GM13977 (cell line): Measurements from ENCODE around the gene WDFY4.

Experiments used
- DNase-seq: peaks from one replicate; pipeline ENCODE4 v3.0.0; 2012; ENCODE audit warnings: low spot score
- in situ Hi-C: fragments of 300-500 bp; cut with MboI; formaldehyde crosslinking; loops from one replicate; pipeline ENCODE4 v1.12.0; 2022; ENCODE audit warnings: low sequenced_read_pairs, low pct_unique_long_range_greater_than_20kb, mixed read lengths, inconsistent platforms; ENCODE audit not compliant: unreplicated experiment
- TF ChIP-seq, protein P1 (sequence below): IDR thresholded peaks from 2 replicates; pipeline ENCODE4 v1.5.1; 2012; ENCODE audit warnings: mild to moderate bottlenecking, control low read depth; ENCODE audit not compliant: insufficient read depth; ENCODE audit errors: extremely low read depth, missing control alignments

WDFY4 gene

DNA sequence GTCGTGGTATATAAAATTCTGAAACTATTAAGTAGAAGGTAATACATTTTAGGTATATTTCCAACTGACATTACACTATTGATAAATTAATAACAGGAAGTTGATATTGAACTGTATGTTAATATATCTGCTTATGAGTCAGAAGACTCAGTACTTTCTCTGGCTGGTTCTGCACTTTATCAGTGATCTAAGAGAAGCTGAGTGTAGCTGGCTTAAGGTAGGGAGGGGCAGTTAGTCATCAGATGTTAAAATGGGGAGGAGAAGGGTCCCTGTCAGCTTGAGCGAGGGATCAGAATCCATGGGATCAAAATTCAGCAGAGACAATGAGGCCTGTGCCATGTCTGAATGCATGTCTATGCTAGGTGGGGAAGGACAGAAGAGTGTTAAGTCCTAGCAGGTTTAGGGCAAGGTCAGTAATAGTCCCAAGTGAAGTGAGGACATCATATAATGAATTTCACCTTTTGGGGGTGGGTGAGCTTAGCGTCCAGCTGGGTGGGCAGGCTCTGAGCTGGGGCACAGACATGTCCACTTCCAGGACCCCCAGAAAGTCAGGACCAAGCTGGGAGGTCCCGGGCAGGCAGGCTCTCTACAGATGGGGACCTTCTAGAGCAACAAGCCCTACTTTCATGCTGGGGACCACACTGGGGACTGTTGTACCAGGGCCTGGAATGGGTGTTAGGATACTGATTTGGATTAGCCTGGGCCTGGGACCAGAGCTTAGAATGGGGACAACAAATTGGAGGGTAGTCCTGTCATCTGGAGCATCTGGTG, 82.9 kb downstream of the WDFY4 start:
- in situ Hi-C loops = no loop called here
- no peak for DNase-seq
- TF ChIP-seq, protein P1, sequence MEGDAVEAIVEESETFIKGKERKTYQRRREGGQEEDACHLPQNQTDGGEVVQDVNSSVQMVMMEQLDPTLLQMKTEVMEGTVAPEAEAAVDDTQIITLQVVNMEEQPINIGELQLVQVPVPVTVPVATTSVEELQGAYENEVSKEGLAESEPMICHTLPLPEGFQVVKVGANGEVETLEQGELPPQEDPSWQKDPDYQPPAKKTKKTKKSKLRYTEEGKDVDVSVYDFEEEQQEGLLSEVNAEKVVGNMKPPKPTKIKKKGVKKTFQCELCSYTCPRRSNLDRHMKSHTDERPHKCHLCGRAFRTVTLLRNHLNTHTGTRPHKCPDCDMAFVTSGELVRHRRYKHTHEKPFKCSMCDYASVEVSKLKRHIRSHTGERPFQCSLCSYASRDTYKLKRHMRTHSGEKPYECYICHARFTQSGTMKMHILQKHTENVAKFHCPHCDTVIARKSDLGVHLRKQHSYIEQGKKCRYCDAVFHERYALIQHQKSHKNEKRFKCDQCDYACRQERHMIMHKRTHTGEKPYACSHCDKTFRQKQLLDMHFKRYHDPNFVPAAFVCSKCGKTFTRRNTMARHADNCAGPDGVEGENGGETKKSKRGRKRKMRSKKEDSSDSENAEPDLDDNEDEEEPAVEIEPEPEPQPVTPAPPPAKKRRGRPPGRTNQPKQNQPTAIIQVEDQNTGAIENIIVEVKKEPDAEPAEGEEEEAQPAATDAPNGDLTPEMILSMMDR = no peak

DNA sequence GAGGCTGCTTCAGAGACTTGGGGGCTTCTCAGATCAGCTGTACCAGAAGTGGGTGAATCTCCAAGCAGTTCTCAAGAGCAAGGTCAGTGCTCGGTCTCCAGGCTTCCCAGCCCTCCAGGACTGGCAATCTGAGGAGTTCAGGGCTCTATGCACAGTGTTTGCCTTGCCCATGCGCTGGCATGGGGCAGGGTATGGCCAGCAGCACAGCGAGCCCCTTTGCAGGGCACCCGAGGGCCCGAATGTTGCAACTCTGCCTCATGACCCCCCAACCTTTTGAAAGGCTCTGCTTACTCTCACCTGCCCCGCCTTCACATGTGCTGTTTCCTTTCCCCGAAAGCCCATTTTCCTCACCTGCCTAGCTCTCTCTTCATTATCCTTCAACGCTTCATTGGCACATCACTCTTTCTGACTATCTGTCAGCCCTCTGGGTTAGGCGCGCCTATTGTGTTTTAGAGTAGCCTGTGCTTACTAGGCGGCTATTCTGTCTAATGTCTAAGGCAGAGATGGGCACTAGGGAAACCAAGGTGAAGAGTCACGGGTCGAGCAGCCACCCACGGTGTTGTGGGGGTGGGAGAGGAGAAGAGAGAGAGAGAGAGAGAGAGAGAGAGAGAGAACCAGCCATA, 83.6 kb downstream of the WDFY4 start:
- in situ Hi-C loops = no loop called here

DNA sequence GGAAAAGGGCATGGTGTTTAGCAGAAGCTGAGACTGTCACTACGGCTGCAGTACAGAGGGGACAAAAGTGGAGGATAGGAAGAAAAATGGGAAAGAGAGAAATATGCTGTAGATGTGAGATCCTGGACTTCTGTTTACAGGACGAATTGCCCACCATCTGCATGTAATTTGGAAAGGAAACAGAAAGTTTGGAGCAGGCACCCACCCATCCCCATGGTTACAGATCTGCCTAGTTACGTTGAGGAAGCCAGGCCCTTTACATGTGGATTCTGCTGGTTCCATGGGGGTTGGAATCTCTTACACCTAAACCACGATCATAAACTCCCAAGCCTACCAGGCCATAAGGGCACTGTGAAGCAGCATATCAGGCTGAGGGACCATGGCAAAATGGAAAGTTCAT, 84.3 kb downstream of the WDFY4 start:
- TF ChIP-seq, protein P1 = no peak
- in situ Hi-C loops = no loop called here
- DNase-seq = no peak

More for the DNA sequence above, 83.6 kb downstream of the WDFY4 start:
- TF ChIP-seq, protein P1 = no peak
- DNase-seq = no peak

DNA sequence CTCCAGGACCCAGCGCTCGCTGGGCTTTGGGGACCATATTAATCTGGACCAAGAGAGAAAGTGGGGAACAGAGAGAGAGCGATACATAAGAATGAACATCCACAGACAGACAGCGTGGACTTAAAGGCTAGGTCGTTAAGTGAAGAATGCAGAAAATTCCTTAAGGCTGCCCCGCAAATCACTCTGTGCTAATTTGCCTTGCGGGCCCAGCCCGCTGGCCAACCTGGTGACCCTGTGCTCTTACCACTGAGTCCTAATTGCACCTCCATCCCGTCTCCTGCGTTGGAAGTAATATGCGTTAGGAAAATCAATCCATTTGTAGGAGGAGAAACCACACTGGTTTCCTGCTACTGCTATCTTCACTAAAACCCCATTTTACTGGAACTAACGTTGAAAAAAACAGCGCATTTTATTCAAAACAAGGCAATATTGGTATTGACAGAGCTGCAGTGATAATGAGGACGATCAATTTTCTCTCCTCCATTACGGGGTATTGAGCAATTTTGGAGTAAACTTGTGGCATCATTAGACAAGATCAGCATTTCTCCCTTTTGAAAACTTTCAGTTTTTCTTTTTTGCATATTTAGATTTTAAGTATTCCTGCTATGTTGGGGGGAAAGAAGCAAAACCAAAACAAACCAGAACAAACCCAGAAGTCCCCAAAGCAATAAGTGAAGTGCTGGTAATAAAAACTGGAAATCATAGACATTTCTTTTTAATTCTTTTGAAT, 85.2 kb downstream of the WDFY4 start:
- in situ Hi-C loops = no loop called here
- DNase-seq = no peak
- TF ChIP-seq, protein P1 = no peak

DNA sequence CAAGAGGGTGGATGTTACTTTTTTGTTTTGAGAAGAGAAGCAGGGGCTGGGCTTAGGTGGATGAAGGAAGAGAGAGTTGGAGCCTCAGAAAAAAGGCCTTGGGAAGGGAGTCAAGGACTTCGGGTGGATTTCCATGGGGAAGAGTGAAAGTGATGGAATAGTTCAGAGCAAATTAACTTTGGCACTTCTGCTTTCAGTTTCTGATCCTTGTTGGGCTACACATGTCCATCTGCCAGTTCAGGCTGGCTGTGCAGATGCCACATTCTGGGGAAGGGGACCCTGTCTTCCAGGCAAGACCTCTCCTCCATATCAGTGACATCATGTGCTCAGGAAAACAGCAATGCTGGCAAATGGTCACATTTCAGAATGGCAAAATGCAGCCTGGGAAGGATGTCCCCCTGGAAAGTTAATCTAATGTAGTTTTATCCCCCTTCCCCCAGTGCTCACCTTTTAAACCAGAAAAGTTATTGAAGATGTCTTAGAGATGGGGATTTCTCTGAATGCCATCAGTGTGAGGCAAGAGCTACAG, 86.0 kb downstream of the WDFY4 start:
- DNase-seq = no peak
- in situ Hi-C loops = no loop called here
- TF ChIP-seq, protein P1 = no peak

DNA sequence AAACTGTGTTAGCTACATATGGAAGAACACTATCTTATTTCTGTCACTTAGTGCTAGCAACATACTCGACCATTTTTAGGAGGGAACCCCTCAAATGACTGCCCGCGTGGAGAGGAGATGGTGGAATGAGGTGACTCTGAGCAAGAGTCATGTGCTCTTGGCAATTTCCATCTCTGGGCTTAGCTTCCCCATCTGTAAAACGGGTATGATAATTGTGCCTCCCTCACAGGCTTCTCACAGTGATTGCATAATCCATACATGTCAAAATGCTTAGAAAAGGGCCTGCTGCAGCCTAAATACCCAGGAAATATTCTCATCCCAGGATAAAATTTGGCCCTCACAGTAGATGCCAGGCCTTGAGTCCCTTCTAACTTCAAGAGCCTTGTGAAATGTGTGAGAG, 86.6 kb downstream of the WDFY4 start:
- in situ Hi-C loops = no loop called here
- TF ChIP-seq, protein P1 = no peak
- DNase-seq = no peak
